ENCODE measurements around the gene CACNA1B.

DNA sequence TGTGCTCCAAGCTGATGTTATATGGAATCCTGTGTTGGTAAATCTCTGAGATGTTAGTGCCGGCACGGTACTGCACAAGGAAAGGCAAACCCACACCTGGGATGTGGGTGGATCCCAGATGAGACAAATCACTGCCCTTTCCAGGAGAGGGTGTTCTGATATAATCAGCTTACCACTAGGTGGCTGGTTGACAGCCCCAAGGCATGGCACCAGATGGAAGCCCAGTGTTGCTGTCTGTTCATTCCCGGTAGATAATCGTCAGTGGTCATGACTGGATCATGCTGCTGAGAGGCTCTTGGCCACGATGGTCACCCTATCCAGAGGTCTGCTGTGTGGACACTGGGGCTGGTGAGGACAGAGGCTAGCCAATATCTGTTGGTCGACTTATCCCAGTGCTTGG lies 184.0 kb downstream of the CACNA1B start:
- TF ChIP-seq CTCF (IDR thresholded peaks at IDR 0.05) = no peak
- no peak for TF ChIP-seq SMC3 (IDR thresholded peaks at IDR 0.05; ENCODE audit: low read depth, low read length)
- no peak for TF ChIP-seq TAF1 (IDR thresholded peaks at IDR 0.05; ENCODE audit: borderline replicate concordance, low read depth, low read length)
- no peak for TF ChIP-seq EZH2phosphoT487 (IDR thresholded peaks at IDR 0.05; ENCODE audit: borderline replicate concordance, low read depth)

All from SK-N-SH (cell line).